Peyer's patch (tissue), 4 donors: ENCODE measurements around the gene RSPH10B2.

Experiments used
- CTCF ChIP-seq, 6 experiments: fragments of 450-650 bp in 4 of 6; fragments of 200-600 bp in 2 of 6; sonication (generic) in 1 of 6; IDR thresholded peaks; one replicate each; pipeline ENCODE4 v1.5.1; 2017 to 2019; ENCODE audit warnings: antibody characterized with exemption in 6 of 6, mild to moderate bottlenecking in 3 of 6, moderate library complexity in 1 of 6
- POLR2A ChIP-seq, 2 donors: fragments of 450-650 bp; IDR thresholded peaks; one replicate each; pipeline ENCODE4 v1.5.1; 2017; ENCODE audit warnings: antibody characterized with exemption in 2 of 2, mild to moderate bottlenecking in 2 of 2, moderate library complexity in 2 of 2

GRCh38 chr7:6833636-6834035 is 79.7 kb downstream of the RSPH10B2 start:
- TF ChIP-seq CTCF (IDR thresholded peaks at IDR 0.05) (no peak), POLR2A (IDR thresholded peaks at IDR 0.05) (no peak)
